ENCODE measurements around the gene KLHL4.

DNA sequence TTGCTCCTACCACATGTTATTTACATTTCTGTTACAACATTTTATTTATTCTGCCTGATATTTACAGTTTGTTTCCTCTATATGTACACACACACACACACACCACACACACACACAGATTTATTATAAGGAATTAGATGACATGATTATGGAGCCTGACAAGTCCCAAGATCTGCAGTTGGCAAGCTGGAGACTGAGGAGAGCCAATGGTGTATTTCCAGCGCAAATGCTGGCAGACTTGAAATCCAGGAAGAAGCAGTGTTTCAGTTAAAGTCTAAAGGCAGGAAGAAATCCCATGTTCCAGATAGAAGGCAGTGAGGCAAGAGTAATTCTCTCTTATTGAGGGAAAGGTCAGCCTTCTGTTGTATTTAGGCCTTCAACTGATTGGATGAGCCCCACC lies 1.8 kb upstream of the KLHL4 start:
- TF ChIP-seq, protein P1, sequence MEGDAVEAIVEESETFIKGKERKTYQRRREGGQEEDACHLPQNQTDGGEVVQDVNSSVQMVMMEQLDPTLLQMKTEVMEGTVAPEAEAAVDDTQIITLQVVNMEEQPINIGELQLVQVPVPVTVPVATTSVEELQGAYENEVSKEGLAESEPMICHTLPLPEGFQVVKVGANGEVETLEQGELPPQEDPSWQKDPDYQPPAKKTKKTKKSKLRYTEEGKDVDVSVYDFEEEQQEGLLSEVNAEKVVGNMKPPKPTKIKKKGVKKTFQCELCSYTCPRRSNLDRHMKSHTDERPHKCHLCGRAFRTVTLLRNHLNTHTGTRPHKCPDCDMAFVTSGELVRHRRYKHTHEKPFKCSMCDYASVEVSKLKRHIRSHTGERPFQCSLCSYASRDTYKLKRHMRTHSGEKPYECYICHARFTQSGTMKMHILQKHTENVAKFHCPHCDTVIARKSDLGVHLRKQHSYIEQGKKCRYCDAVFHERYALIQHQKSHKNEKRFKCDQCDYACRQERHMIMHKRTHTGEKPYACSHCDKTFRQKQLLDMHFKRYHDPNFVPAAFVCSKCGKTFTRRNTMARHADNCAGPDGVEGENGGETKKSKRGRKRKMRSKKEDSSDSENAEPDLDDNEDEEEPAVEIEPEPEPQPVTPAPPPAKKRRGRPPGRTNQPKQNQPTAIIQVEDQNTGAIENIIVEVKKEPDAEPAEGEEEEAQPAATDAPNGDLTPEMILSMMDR (IDR thresholded peaks at IDR 0.05; ENCODE audit: low read depth, low read length, missing input control): no peak
- TF ChIP-seq RAD21 (IDR thresholded peaks at IDR 0.05) (no peak), EGR1 (IDR thresholded peaks at IDR 0.05; ENCODE audit: low read depth in 2 of 2) (no peak), GABPA (IDR thresholded peaks at IDR 0.05 in 1 of 2, conservative IDR thresholded peaks at IDR 0.05 in 1 of 2) (no peak), SP1 (IDR thresholded peaks at IDR 0.05) (no peak), FOXA1 (IDR thresholded peaks at IDR 0.05) (no peak)
- TF ChIP-seq, protein P2, sequence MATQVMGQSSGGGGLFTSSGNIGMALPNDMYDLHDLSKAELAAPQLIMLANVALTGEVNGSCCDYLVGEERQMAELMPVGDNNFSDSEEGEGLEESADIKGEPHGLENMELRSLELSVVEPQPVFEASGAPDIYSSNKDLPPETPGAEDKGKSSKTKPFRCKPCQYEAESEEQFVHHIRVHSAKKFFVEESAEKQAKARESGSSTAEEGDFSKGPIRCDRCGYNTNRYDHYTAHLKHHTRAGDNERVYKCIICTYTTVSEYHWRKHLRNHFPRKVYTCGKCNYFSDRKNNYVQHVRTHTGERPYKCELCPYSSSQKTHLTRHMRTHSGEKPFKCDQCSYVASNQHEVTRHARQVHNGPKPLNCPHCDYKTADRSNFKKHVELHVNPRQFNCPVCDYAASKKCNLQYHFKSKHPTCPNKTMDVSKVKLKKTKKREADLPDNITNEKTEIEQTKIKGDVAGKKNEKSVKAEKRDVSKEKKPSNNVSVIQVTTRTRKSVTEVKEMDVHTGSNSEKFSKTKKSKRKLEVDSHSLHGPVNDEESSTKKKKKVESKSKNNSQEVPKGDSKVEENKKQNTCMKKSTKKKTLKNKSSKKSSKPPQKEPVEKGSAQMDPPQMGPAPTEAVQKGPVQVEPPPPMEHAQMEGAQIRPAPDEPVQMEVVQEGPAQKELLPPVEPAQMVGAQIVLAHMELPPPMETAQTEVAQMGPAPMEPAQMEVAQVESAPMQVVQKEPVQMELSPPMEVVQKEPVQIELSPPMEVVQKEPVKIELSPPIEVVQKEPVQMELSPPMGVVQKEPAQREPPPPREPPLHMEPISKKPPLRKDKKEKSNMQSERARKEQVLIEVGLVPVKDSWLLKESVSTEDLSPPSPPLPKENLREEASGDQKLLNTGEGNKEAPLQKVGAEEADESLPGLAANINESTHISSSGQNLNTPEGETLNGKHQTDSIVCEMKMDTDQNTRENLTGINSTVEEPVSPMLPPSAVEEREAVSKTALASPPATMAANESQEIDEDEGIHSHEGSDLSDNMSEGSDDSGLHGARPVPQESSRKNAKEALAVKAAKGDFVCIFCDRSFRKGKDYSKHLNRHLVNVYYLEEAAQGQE (IDR thresholded peaks at IDR 0.05): no peak
- TF ChIP-seq, protein P3, sequence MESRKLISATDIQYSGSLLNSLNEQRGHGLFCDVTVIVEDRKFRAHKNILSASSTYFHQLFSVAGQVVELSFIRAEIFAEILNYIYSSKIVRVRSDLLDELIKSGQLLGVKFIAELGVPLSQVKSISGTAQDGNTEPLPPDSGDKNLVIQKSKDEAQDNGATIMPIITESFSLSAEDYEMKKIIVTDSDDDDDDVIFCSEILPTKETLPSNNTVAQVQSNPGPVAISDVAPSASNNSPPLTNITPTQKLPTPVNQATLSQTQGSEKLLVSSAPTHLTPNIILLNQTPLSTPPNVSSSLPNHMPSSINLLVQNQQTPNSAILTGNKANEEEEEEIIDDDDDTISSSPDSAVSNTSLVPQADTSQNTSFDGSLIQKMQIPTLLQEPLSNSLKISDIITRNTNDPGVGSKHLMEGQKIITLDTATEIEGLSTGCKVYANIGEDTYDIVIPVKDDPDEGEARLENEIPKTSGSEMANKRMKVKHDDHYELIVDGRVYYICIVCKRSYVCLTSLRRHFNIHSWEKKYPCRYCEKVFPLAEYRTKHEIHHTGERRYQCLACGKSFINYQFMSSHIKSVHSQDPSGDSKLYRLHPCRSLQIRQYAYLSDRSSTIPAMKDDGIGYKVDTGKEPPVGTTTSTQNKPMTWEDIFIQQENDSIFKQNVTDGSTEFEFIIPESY (IDR thresholded peaks at IDR 0.05): no peak

Data from liver (tissue), 3 donors.